Panc1 (cell line): ENCODE measurements around the gene TMCO2.

Source experiments
- CTCF ChIP-seq: fragments of 450-650 bp; IDR thresholded peaks from 2 replicates; pipeline ENCODE4 v1.5.1; 2017; ENCODE audit warnings: mild to moderate bottlenecking
- POLR2AphosphoS5 ChIP-seq: IDR thresholded peaks from 2 replicates; pipeline ENCODE4 v1.6.1; 2012; ENCODE audit warnings: mild to moderate bottlenecking, low read depth, low read length, moderate library complexity
- SIN3A ChIP-seq: IDR thresholded peaks from 2 replicates; pipeline ENCODE4 v1.6.1; 2012; ENCODE audit warnings: low read depth, mild to moderate bottlenecking, low read length, moderate library complexity, borderline replicate concordance; ENCODE audit not compliant: insufficient read depth

GRCh38 chr1:40264354-40264781 lies 16.6 kb downstream of the TMCO2 start:
- no peak for TF ChIP-seq POLR2AphosphoS5
- no peak for TF ChIP-seq CTCF
- TF ChIP-seq SIN3A: no peak
